Activated CD4-positive, alpha-beta T cell treated with anti-CD3 and anti-CD28 coated beads for 24 hours (primary cell): ENCODE measurements around the gene ALK.

Experiments
- DNase-seq, 2 donors: peaks; one replicate each; pipeline ENCODE4 v3.0.0-alpha.2; 2020; ENCODE audit warnings: low read depth in 2 of 2

ALK gene

DNA sequence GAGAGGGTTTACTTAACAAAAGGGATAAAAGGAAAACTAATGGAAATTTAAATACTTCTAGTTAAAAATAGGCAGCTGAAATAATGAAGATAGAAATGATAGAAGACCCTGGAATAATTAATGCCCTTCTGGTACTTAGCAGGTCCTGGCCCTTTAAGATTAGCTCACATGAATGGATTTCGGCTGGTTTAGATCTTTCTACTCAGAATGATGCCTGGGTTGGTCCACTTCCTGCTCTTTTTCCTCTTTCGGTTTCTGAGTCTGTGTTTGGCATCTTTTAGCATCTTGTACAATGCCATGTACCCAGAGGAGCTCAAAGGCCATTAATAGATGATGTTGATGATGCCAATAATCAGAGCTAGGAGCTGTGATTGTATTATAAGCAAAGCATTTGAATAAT is 515.7 kb downstream of the ALK start:
- DNase-seq, result no peak

DNA sequence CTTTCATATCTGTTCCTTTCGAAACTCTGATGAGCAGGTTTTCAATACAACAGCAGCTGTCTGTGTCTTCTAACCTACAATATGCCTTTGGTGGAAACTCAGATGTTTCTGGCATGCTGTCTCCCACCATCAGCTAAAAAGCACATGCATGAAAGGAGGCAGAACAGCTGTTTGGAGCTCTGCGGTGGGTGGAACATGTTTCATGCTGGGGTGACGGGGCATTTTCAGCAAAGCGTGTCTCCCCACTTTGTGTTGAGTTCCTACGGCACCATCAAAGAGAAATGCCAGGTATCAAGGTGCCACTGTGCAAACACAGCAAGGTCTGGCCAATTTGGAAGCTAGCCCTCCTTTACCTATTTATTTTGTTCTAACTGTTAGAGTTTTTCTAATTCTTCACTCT is 516.1 kb downstream of the ALK start:
- no peak for DNase-seq

DNA sequence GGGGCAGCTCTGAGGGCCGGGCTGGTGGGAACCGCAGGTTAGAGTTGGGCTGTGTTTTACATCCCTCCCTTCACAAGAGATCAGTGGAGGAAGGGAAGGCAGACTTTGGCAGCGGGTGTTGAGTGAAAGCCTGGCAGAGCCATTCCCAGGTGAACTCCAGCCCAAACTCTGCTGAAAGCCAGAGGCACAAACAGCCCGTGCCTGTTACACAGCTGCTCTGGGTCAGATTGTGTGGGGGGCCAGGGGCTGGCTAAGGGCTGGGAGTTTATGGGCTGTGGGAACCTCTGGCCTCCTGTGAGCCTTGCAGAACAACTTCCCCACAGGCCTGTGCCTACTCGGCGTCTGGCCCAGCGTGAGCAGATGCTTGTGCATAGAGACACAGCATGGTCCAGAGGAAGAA is 519.4 kb downstream of the ALK start:
- no peak for DNase-seq

DNA sequence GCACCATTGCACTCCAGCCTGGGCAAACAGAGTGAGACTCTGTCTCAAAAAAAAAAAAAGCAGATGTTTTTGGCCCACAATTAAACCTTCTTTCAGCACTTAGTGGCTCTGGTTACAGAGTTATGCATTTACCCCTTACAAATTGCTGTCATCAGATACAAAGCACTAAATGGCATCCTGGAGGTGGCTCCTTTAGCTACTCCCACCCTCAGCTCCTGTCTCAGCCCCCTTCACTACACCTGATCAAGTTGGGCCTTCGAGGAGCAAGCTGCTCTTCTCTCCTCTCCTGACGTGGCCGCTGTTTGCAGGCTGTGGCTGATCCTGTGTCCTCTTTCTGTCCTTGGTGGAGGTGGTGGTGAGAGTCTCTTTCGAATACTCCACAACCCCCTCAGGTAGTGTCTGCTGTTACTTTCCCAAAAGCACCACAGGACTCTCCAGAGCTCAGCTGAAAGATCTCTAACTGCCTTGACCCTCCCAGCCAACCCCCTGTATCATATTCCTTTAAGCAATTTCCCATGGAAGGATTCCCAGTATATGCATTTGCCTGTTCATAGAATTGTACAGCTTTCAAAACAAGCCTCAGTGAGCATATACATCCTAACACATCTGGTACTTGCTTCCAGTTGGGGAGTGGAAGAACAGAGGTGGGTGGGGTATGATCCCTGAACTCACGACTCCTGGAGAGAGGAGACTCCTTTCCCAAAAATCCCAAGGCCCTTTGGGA is 520.3 kb downstream of the ALK start:
- DNase-seq, result no peak

DNA sequence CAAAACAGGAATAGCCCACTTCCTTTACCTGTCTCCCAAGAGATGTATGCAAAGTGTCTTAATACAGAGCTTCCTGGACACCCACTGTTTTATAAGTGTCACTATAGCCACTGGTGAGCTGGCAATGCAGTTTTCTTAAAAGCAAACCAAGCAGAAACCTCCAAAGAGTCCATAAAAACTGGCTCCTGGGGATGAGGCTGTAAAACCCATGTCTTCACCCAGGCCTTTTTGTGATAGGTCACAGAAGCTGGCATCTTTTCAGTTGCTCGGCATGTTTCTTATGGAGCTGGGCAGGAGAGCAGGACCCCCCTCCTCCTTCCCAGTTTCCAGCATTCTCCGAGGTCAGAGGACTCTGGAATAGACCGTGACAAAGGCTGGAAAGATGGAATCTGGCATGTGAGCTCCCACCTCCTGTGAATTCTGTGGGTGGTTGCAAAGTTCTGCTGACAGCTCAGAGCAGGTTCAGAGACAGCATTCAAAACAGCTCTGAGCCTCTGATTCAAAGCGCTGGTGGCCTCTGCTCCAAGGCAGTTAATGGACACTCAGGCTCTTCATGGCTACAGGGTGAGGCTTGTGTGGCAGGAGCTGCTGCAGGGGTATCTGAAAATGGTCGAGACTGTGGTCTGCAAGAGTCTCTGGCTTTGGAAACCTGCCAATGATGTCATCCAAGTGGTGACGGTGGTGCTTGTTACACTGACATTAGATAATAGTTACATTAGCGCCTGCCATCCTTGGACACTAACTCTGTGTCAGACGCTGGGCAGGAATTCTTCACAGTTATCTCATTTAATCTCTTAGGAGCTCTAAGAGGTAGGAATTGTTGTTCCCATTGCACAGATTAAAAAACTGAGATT is 522.8 kb downstream of the ALK start:
- no peak for DNase-seq

DNA sequence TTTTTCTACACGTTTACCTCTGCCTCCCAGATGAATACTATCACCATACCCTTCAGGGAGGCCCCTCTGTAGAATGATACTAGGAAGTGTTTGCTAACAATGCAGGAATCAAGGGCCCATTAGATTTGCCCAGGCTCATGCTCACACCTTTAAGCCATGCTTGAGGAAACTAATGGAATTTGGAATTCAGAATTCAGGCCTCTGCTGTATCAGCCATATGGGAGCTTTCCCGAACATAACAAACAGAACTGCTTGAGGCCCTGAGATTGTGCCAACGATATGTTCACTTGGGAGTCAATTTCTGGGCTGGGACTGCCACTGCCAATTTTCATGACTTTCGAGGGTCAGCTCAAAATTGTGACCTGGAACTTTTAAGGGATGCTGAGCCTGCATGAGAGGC is 523.7 kb downstream of the ALK start:
- no peak for DNase-seq

DNA sequence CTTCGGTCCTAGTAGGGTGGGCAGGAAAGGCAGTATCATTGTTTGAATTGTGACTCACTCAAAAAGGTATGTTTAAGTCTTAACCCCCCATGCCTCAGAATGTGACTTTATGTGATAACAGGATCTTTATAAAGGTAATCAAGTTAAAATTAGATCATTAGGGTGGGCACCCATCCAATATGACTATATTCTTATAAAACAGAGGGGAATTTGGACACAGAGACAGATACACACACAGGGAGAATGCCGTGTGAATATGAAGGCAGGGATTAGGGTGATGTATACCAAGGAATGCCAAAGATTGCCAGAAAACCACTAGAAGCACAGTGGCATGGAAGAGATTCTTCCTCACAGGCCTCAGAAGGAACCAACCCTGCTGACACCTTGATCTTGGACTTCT is 524.3 kb downstream of the ALK start:
- DNase-seq, result no peak

DNA sequence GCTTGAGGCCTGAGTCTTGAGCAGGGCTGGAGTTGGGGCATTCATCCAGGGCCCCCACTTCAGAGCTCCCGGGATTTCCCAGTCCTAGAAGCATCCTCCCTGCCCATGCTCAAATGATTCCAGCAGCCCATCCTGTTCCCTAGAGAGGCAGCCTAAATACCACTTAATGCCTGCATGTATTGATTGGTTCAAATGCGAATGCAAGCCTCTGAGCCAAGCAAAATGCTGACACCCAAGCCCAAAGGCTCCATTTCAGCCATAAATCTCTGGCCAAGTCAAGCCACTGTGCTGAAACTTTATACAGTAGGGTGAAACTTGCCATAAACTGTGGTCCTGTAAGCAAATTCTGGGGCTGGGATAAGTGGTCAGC is 526.4 kb downstream of the ALK start:
- DNase-seq, result no peak

DNA sequence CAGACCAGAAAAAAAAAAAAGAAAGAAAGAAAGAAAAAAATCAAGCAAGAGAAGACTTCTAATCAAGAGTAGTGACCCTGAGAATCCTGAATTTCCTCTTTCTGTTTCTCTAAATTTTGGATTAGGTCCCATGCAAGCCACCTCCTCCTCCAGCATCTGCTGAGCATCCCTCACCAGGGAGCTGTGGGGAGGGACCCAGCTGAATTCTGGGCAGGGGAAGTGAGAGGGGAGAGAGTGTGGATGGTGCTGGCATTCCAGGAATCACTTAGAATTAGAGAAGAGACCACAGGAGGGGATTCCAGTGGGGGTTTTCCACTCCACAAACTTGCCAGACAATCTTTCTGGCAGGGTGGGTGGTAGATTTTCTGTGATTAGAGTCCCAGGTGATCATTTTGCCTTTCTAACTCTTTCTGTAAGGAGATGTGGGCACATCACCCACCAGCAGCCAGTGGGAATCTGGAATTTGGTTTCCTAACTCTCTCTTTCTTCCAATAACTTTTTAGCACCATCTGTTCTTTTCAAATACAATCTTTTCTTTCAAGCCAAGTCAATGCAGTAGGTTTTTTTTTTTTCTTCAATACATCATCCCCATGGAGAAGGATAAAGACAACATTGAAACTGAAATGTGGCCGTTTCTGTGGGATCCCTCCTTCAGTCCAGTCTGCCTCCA is 526.9 kb downstream of the ALK start:
- DNase-seq, result no peak

DNA sequence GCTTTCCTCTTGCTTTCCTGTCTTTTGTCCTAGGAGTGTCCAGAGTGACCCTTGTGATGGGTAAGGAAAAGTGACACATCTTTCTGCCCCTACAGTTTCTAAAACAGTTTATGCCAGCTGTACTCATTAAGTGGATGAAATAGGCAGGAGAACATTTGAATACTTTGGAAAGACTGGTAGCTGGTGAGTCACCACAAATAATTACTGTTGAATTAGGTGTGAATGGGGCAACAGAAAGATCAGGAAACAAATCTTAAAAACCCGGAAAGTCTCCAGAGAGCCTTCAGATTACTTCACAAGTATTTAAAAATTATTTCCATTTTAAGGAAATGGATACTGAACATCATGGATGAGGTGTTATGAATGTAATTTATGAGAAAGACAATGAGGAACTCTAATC is 527.7 kb downstream of the ALK start:
- DNase-seq, result no peak

DNA sequence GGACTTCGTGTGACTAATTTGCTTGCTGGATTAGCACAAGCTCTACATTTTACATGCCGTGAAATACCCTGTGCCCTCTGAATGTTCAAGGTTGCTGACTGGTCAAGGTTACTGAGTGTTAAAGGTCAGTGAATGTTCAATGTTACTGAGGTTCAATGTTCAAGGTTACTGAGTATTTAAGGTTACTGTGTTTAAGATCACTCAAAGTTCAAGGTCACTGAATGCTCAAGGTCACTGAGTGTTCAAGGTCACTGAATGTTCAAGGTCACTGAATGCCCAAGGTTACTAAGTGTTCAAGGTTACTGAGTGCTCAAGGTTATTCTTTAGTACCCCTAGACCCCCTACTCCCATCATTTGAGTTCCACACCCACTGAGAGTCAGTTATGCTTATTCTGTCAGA is 528.6 kb downstream of the ALK start:
- DNase-seq, result no peak

DNA sequence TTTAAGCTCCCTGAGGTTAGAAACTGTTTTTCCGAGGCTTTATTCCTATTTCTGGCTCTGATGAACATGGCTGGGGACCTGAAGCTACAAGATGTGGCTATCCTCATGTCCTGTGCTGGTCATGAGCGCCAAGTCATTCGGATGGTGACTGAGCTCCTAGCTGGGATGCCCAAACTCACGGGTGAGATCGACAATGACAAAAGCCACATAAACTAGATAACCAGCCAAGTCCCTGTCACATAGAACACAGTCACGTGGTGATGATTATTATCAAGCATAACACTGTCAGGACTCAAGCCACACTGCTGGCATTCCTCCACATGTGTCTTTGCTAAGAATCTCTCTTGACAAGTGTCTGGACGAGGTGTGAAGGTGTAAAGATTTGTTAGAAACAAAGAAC is 531.2 kb downstream of the ALK start:
- no peak for DNase-seq

DNA sequence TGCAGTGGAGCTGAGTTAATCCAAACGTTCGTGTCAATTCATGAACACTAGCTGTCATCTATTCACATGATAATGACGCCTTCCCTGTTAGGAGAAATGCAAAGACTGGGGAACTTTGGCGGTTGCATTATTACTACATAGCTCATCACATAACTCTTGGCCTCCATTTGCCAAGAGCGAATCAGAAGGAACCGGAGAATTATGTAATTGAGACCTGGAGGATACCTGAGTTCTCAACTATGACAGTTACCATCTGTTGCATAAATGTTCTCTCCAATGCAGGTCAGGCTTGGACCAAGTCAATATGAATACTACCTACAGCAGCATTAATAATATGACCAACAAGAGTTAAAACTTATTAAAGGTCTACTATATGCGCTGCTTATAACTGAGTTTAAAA is 531.7 kb downstream of the ALK start:
- DNase-seq, result no peak

DNA sequence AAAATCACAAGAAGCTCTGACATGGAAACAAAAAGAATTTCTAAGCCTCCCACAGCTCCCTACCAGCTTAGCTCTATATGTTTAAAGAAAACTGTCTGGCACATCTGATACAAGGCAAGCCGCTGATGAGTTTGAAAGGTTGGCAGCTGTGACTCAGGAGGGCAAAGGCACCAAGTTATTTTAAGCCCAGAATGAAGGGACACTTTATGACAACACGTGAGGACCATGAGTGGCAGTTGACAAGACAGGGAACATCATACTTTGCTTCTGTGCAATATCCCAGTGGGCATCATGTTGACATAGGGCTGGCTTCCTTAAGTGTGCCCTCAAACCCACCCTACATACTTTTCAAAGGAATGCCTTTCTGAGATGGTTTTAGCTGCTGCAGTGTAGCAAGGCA is 533.3 kb downstream of the ALK start:
- DNase-seq, result no peak

DNA sequence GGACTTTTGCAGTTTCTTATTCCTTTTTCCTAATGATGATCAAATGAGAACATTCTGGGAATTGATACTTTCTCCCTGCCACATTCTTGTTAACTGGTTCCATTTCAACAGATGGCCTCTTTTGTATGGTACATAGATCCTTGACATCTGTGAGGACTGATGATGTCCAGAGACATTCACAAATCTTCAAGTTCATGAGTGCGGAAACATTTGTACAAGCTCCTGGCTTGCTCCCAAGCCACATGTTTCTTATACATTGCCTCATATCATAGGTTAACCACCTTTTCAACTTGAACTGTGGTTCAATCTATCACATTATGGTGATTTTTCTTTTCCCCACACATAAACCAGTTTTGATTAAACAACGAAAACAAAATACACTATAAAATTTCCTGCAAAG is 538.9 kb downstream of the ALK start:
- no peak for DNase-seq

DNA sequence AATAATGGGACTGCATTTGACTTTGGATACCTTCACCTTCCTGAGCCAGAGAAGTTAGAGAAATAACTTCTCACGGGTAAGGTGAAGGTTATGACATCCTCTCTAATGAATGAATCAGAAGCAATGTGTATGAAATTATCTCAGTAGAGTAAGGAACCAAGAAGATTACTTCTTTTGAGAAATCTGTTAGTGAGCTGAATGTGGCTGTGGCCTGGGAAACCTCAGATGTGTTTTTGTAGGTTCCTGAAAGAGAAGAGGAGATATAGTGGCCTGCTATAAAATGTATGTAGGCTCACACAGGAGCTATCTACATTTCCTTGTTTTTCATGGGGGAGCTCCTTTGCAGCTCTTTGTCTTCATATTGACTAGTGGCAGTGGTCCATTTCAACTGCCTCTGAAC is 543.6 kb downstream of the ALK start:
- no peak for DNase-seq

DNA sequence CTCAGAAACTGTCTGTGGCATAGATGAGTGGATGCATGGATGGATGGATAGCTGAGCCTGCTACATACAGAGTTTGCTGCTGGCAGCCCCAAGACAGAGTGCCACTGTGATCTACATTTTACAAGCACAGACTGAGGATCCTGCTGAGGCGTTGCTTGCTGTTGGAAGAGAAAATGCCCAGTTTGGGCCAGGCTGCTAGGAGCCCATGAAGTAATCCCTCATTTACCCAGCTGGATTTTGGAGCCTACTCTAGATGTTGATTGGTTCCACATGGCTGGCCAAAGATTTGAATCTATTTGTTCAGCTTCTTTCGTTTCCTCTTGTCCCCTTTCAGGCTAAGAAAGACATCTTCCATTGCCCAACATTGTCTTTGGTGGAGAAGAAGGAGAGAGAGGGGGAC is 544.8 kb downstream of the ALK start:
- no peak for DNase-seq

DNA sequence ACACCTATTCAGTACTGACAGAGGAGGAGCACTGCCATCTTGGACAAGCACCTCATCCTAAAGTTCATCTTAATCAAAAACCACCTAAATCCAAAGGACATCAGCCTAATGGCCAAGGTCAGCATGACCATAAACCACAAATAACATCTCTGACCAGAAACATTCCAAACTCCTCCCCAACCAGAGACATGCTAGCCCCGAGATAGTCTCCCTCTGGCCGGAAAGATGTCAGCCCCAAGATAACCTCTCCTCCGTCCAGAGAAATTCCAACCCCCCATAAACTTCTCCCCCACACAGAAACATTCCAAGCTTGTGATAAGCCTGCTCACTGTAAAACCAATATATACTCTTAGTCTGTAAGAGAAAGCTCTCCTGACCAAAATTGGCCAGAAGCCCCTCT is 545.5 kb downstream of the ALK start:
- no peak for DNase-seq

DNA sequence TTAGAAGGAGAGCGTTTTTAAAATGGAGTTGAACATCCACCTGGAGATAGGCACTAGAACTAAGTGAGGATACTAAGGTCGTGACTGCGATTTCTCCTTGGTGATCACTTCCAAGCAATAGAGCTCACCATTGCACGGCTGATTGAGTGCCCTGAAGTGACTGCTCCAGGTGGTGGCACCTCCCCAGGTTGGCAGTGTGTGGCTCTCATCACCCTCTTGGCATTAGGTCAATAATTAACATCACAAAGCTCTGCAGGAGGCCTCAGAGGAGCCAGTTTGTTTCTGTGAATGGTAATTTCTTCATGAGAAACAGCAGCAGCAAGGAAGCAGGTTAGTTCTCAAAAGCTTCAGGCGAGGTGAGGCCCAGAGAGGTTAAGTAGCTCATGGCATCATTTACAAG is 546.6 kb downstream of the ALK start:
- DNase-seq, result no peak

DNA sequence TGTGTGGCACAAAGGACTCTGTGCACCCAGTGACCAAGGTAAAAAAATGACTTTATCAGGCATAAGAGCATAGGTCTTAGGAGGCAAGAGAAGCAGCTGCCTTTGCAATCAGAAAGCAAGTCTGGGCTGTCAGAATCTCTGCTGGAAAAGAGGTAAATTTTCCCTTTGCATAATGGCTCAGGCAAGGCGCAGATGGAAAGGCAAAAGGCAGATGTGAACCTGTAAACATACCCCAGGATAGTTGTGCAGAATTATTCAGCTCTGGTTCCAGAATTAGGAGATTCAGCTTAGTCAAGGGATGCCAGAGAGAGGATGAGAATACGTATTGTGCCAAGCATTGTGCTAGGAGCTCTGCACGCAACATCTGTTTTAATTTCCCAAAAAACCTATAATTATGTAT is 547.5 kb downstream of the ALK start:
- DNase-seq, result no peak

DNA sequence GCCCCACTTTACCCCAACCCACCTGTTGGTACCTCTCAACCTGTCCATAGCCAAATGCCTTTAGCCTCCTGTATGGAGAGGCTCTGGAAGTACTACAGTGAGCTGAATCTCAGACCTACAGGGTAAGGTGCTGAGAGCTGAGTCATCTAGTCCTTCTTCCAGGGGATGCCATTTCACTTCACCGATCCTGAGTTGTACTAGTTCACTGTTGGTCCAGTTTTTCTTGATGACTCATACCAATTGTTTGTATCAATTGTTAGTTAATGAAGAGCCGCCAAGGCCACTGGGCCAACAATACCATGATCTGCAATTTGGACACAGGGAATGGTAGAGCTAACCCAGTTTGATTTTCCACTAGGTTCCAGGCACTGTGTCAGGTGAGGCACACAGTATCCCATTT is 549.2 kb downstream of the ALK start:
- DNase-seq, result no peak

DNA sequence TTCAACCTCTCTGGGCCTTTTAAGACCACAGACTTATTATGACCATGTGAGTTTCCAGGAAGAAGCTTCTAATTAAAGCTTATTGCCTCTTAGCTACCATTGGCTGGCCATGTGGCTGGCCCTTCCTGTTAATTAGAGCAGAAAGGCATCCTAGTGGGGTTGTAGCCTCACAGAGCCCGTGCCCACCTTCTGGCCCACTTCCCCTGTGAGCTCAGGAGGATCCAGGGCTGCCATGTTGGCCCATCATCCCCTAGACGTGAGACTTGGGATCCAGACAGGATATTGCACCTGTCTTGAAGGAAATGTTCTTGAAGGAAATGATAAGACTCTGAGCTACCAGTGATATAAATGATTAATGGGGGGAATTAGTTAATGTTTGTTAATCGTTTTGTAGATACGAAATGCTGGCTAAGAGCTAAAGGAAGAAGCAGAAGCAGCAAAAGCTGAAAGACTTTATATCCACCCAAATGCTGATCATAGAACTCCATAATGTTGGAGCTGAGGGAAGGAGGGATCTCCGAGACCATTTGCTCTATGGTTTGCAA is 550.7 kb downstream of the ALK start:
- DNase-seq, result no peak

DNA sequence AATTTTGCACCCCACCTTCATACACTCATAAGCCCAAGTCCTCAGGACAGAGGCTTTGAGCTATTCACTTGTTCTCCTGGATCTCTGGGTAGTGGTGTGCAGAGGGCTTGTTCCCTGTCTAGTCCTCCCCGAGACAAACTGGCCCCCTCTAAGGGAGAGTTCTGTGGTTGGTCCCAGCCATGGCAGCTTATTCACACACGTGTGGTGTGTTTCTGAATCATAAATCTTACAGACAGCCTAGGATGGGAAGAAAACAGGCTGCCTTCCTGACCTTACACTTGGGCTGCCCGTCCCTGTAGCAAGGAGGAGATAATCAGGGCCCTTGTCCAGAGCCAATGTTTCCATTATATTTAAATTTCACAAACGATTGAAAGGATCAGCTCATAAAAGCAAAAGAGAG is 551.2 kb downstream of the ALK start:
- DNase-seq, result no peak
